T-cell (primary cell): ENCODE data around the gene NTNG2. TPM values are rescaled to one million over a fixed set of nuclear protein-coding genes. Genes with fewer than 3 reads are reported as not detected.

ENCODE experiments used
- ATAC-seq, 4 experiments: fragments of 200-7000 bp in 3 of 4; fragments of 150-1000 bp in 1 of 4; cut with Tn5 transposase; replicated peaks in 1 of 4; 1 replicate in 3 of 4; 2 replicates in 1 of 4; pipeline ENCODE4 v1.10.0; 2021; ENCODE audit warnings: moderate library complexity in 3 of 4, mild to moderate bottlenecking in 2 of 4, moderate number of reproducible peaks in 1 of 4
- CTCF ChIA-PET, 2 donors: fragments of 300-600 bp; sonication (Branson Sonifier 250); formaldehyde crosslinking; loops; one replicate each; lab custom pipeline; 2022; ENCODE audit warnings: antibody characterized with exemption in 2 of 2; lab: Charles Lee
- POLR2A ChIA-PET, 2 donors: fragments of 300-600 bp; sonication (Branson Sonifier 250); formaldehyde crosslinking; loops; one replicate each; lab custom pipeline; 2022; ENCODE audit warnings: antibody characterized with exemption in 2 of 2; lab: Charles Lee
- DNase-seq, 35 experiments: peaks; one replicate each; pipeline versions ENCODE4 v3.0.0 to v3.0.0-alpha.2; 2013 to 2023
- H3K27ac ChIP-seq: one replicate; pipeline ENCODE4 v1.5.1; 2013; ENCODE audit warnings: low read length
- H3K27me3 ChIP-seq, 2 experiments: replicated peaks in 1 of 2; 1 replicate in 1 of 2; 2 replicates in 1 of 2; pipeline versions ENCODE4 v1.6.1 to v1.7.0; 2013; ENCODE audit warnings: low read length in 1 of 2, mixed read lengths in 1 of 2; ENCODE audit not compliant: control insufficient read depth in 2 of 2, insufficient read depth in 2 of 2; ENCODE audit errors: extremely low read depth in 1 of 2
- H3K36me3 ChIP-seq, 2 donors: 1 replicate in 1 of 2; 2 replicates in 1 of 2; pipeline versions ENCODE4 v1.6.1 to v1.7.0; 2013; ENCODE audit warnings: low read length in 1 of 2; ENCODE audit not compliant: control insufficient read depth in 2 of 2, insufficient read depth in 1 of 2; ENCODE audit errors: extremely low read depth in 1 of 2
- H3K4me1 ChIP-seq, 2 experiments: 1 replicate in 1 of 2; 2 replicates in 1 of 2; pipeline versions ENCODE4 v1.6.1 to v1.7.0; 2013; ENCODE audit warnings: low read length in 2 of 2, mixed read lengths in 1 of 2; ENCODE audit not compliant: insufficient read depth in 2 of 2, control insufficient read depth in 1 of 2; ENCODE audit errors: extremely low read depth in 1 of 2
- H3K4me3 ChIP-seq, 2 donors: 1 replicate in 1 of 2; 2 replicates in 1 of 2; pipeline versions ENCODE4 v1.5.1 to v1.7.0; 2013; ENCODE audit warnings: mild to moderate bottlenecking in 2 of 2, low read length in 1 of 2, moderate library complexity in 1 of 2; ENCODE audit not compliant: control insufficient read depth in 1 of 2; ENCODE audit errors: extremely low read depth in 1 of 2
- H3K9me3 ChIP-seq: 2 replicates; pipeline ENCODE4 v1.7.0; 2013
- H3K27ac Mint-ChIP-seq, 2 donors: one replicate each; pipeline ENCODE4 v1.8.0; 2020 to 2021; ENCODE audit warnings: mild to moderate bottlenecking in 2 of 2, mixed read lengths in 2 of 2
- H3K27me3 Mint-ChIP-seq, 2 donors: one replicate each; pipeline ENCODE4 v1.8.0; 2021 to 2022; ENCODE audit warnings: mixed read lengths in 2 of 2
- H3K36me3 Mint-ChIP-seq: one replicate; pipeline ENCODE4 v1.8.0; 2021; ENCODE audit warnings: mixed read lengths
- H3K4me1 Mint-ChIP-seq, 3 donors: one replicate each; pipeline ENCODE4 v1.8.0; 2020 to 2022; ENCODE audit warnings: mixed read lengths in 3 of 3, mild to moderate bottlenecking in 1 of 3
- H3K4me3 Mint-ChIP-seq, 3 donors: one replicate each; pipeline ENCODE4 v1.8.0; 2020 to 2022; ENCODE audit warnings: mild to moderate bottlenecking in 3 of 3, mixed read lengths in 3 of 3, moderate library complexity in 3 of 3
- H3K9me3 Mint-ChIP-seq, 3 donors: one replicate each; pipeline ENCODE4 v1.8.0; 2020 to 2022; ENCODE audit warnings: mixed read lengths in 3 of 3
- WGBS: methylation state at CpG from one replicate; pipeline ENCODE4 v1.1.5; 2013; ENCODE audit warnings: missing lambda C conversion rate; ENCODE audit not compliant: insufficient coverage; 5-methylcytosine and 5-hydroxymethylcytosine counted together
- total RNA-seq, 35 experiments: library from RNA in 6 of 35; stranded (reverse) in 6 of 35; fragments of 120-200 nt in 1 of 35; gene quantifications; one replicate each; pipeline versions ENCODE4 v1.2.1 to v1.2.4 and lab custom pipeline; 2013 to 2026

Gene NTNG2
- total RNA-seq, 5 donors from 2014 or later (not counting 1 experiment from before 2014, with no cell fraction given), result 4.8 to 14.1 (median 7.8) TPM

GRCh38 chr9:132283863-132284262 lies 122.0 kb downstream of the NTNG2 start:
- CTCF ChIA-PET, result no interaction called here

GRCh38 chr9:132287256-132287760 lies 125.5 kb downstream of the NTNG2 start:
- H3K27me3 ChIP-seq, result no peaks in the 10 kb centered on the region
- peaks cover 0 to 6% of the 10 kb centered on the region in 2 experiments for H3K4me1 ChIP-seq
- CTCF ChIA-PET, result interaction anchor here in 1 of 2 donors (0.7 kb wide), 1 partner anchor 341 kb away, joined by 5 read pairs; no protein-coding TSS in a partner anchor
- 100% methylated on average over 1 of the region's 3 CpGs for WGBS
- no peak for ATAC-seq
- peaks cover 28% of the 10 kb centered on the region for H3K36me3 Mint-ChIP-seq
- no peak overlapping the region for H3K4me3 Mint-ChIP-seq
- H3K9me3 ChIP-seq, result no peaks in the 10 kb centered on the region
- peaks cover 18 to 81% of the 10 kb centered on the region in 2 donors for H3K36me3 ChIP-seq
- H3K9me3 Mint-ChIP-seq, result no peaks in the 10 kb centered on the region
- no peak overlapping the region for H3K4me3 ChIP-seq
- no peak overlapping the region for H3K27ac Mint-ChIP-seq
- no peaks in the 10 kb centered on the region for H3K27me3 Mint-ChIP-seq
- POLR2A ChIA-PET, result no interaction called here
- DNase-seq, result no peak
- peaks cover 3 to 5% (median 5%) of the 10 kb centered on the region in 3 donors for H3K4me1 Mint-ChIP-seq
- H3K27ac ChIP-seq, result no peak overlapping the region

More at GRCh38 chr9:132283863-132284262, 122.0 kb downstream of the NTNG2 start:
- Histone ChIP-seq H3K36me3 (peaks cover 21 to 93% of the 10 kb centered on the region in 2 donors), H3K27me3 (no peaks in the 10 kb centered on the region), H3K4me3 (no peak overlapping the region), H3K9me3 (no peaks in the 10 kb centered on the region), H3K4me1 (no peaks in the 10 kb centered on the region), H3K27ac (no peak overlapping the region)
- Mint-ChIP-seq H3K36me3 (peaks cover 44% of the 10 kb centered on the region), H3K4me3 (no peak overlapping the region), H3K27me3 (no peaks in the 10 kb centered on the region), H3K4me1 (peaks cover under 1 to 5% (median 2%) of the 10 kb centered on the region in 3 donors), H3K9me3 (no peaks in the 10 kb centered on the region), H3K27ac (no peak overlapping the region)
- WGBS, result no CpG with 5 or more reads among the region's 7 CpGs
- ATAC-seq (no peak), DNase-seq (no peak)
- POLR2A ChIA-PET, result no interaction called here

- Mint-ChIP-seq H3K27me3 (no peaks in the 10 kb centered on the region), H3K4me1 (peaks cover 8 to 13% (median 11%) of the 10 kb centered on the region in 3 donors), H3K9me3 (no peaks in the 10 kb centered on the region), H3K4me3 (no peak overlapping the region), H3K27ac (no peak overlapping the region), H3K36me3 (peaks cover 22% of the 10 kb centered on the region)
- Histone ChIP-seq H3K4me3 (no peak overlapping the region), H3K9me3 (no peaks in the 10 kb centered on the region), H3K36me3 (peaks cover 15 to 70% of the 10 kb centered on the region in 2 donors), H3K27ac (no peak overlapping the region), H3K27me3 (no peaks in the 10 kb centered on the region), H3K4me1 (peaks cover 0 to 8% of the 10 kb centered on the region in 2 experiments)
- ChIA-PET POLR2A (interaction anchor here in 1 of 2 donors (0.6 kb wide), 1 partner anchor 25 kb away, joined by 3 read pairs; no protein-coding TSS in a partner anchor), CTCF (no interaction called here)
- no CpG with 5 or more reads among the region's 1 CpG for WGBS
- DNase-seq (no peak), ATAC-seq (no peak)
Observed at GRCh38 chr9:132288361-132288760, 126.5 kb downstream of the NTNG2 start.

GRCh38 chr9:132288966-132289365 lies 127.1 kb downstream of the NTNG2 start:
- CTCF ChIA-PET, result no interaction called here
- Histone ChIP-seq H3K27me3 (no peaks in the 10 kb centered on the region), H3K4me3 (no peak overlapping the region), H3K36me3 (peaks cover 14 to 65% of the 10 kb centered on the region in 2 donors), H3K4me1 (peaks cover 0 to 12% of the 10 kb centered on the region in 2 experiments), H3K9me3 (no peaks in the 10 kb centered on the region), H3K27ac (no peak overlapping the region)
- peaks cover 9 to 15% (median 13%) of the 10 kb centered on the region in 3 donors for H3K4me1 Mint-ChIP-seq
- peaks cover 19% of the 10 kb centered on the region for H3K36me3 Mint-ChIP-seq
- DNase-seq (no peak), ATAC-seq (no peak)
- POLR2A ChIA-PET, result no interaction called here
- no peaks in the 10 kb centered on the region for H3K9me3 Mint-ChIP-seq
- no peaks in the 10 kb centered on the region for H3K27me3 Mint-ChIP-seq
- no CpG with 5 or more reads among the region's 2 CpGs for WGBS
- H3K4me3 Mint-ChIP-seq, result no peak overlapping the region
- peak overlapping the region in 1 of 2 donors; percentile 28 for H3K27ac Mint-ChIP-seq

DNA sequence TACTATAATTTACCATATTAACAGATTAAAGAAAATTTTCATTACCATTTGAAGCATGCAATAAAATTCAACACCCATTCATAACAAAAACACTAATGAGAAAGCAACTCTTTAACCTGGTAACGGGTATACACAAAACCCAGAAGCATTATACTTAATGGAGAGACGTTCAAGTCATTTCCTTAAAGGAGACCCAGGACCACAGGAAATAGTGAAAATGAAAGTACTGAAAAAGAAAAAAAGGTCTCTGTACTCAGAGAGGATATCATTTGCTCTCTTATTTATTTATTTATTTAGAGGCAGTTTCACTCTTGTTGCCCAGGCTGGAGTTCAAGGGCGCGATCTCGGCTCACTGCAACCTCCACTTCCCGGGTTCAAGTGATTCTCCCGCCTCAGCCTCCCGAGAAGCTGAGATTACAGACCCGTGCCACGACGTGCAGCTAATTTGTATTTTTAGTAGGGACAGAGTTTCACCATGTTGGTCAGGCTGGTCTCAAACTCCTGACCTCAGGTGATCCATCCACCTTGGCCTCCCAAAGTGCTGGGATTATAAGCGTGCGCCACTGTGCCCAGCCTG lies 131.4 kb downstream of the NTNG2 start:
- no peak overlapping the region for H3K4me3 ChIP-seq
- peak in 1 of 35 experiments; percentile 26 for DNase-seq
- POLR2A ChIA-PET, result interaction anchor here in 1 of 2 donors (0.7 kb wide), 1 partner anchor 36 kb away, joined by 3 read pairs; no protein-coding TSS in a partner anchor
- peaks cover 21 to 34% (median 22%) of the 10 kb centered on the region in 3 donors for H3K4me1 Mint-ChIP-seq
- WGBS, result 93% methylated on average over 4 of the region's 13 CpGs
- peak in 2 of 4 experiments; percentile 62 to 77 for ATAC-seq
- H3K27ac ChIP-seq, result peak overlapping the region; percentile 9
- no peaks in the 10 kb centered on the region for H3K27me3 Mint-ChIP-seq
- H3K27me3 ChIP-seq, result no peaks in the 10 kb centered on the region
- no peaks in the 10 kb centered on the region for H3K9me3 ChIP-seq
- H3K36me3 ChIP-seq, result peaks cover 1 to 72% of the 10 kb centered on the region in 2 donors
- peak overlapping the region; percentile 75 to 76 for H3K27ac Mint-ChIP-seq
- no peaks in the 10 kb centered on the region for H3K9me3 Mint-ChIP-seq
- CTCF ChIA-PET, result interaction anchor here in 1 of 2 donors (1.2 kb wide), 1 partner anchor 25 kb away, joined by 6 read pairs; no protein-coding TSS in a partner anchor
- peak overlapping the region; percentile 9 to 34 (median 18) for H3K4me3 Mint-ChIP-seq
- H3K4me1 ChIP-seq, result peaks cover 0 to 12% of the 10 kb centered on the region in 2 experiments
- peaks cover 42% of the 10 kb centered on the region for H3K36me3 Mint-ChIP-seq
